CD4-positive, alpha-beta T cell treated with Interleukin-15 for 4 hours (primary cell): ENCODE measurements around the gene LCN6.
"Not testable (repeated sequence)": the region's sequence is repeated elsewhere in the genome, so short reads cannot be mapped to it uniquely, and the experiment has no call there.

ENCODE experiments used
- DNase-seq: peaks from one replicate; pipeline ENCODE4 v3.0.0-alpha.2; 2020; ENCODE audit warnings: low spot score

The LCN6 gene, protein sequence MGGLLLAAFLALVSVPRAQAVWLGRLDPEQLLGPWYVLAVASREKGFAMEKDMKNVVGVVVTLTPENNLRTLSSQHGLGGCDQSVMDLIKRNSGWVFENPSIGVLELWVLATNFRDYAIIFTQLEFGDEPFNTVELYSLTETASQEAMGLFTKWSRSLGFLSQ

GRCh38 chr9:136748201-136748600, at the start of gene LCN6:
Gene LCN6 (minus strand): TSS chr9:136748525. CDS start chr9:136748483, 42 bp downstream.
- no peak for DNase-seq

DNA sequence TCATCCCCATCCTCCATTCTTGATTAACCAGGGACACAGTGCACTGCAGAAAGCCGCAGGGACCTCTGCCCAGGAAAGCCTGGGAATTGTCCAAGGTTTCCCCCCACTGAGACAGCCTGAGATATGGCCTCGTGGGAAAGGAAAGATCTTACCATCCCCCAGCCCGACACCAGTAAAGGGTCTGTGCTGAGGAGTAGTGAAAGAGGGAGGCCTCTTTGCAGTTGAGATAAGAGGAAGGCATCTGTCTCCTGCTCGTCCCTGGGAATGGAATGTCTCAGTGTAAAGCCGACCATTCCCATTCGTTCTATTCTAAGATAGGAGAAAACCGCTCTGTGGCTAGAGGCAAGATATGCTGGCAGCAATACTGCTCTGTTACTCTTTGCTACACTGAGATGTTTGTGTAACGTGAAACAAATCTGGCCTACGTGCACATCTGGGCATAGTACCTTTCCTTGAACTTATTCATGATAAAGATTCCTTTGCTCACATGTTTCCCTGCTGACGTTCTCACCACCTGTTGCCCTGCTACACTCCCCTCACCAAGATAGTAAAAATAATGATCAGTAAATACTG, 48.5 kb upstream of the LCN6 start:
- DNase-seq = not testable (repeated sequence)

DNA sequence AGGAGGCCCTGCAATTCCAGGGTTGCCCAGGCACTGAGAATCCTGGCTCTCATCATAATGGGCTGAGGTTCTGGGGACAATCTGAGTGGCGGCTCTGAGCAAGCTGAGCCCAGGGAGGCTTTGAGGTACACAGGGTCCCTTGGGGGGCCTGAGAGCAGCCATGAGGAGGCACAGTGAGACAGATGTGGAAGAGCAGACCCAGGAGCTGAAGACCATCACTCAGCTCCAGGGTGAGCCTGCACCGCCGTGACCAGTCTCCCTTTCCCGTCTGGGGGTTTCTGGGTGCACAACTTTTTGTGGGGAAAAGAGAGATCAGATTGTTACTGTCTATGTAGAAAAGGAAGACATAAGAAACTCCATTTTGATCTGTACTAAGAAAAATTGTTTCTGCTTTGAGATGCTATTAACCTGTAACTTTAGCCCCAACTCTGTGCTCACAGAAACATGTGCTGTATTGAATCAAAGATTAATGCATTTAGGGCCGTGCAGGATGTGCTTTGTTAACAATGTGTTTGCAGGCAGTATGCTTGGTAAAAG, 48.0 kb upstream of the LCN6 start, which contains the start of gene CCDC183:
Gene CCDC183, plus strand, starts transcription at position 101 of the 537 bp plus-strand sequence. Its CDS starts 60 bp downstream, at position 161.
- no peak for DNase-seq

GRCh38 chr9:136795000-136795348, 46.6 kb upstream of the LCN6 start:
- no peak for DNase-seq

DNA sequence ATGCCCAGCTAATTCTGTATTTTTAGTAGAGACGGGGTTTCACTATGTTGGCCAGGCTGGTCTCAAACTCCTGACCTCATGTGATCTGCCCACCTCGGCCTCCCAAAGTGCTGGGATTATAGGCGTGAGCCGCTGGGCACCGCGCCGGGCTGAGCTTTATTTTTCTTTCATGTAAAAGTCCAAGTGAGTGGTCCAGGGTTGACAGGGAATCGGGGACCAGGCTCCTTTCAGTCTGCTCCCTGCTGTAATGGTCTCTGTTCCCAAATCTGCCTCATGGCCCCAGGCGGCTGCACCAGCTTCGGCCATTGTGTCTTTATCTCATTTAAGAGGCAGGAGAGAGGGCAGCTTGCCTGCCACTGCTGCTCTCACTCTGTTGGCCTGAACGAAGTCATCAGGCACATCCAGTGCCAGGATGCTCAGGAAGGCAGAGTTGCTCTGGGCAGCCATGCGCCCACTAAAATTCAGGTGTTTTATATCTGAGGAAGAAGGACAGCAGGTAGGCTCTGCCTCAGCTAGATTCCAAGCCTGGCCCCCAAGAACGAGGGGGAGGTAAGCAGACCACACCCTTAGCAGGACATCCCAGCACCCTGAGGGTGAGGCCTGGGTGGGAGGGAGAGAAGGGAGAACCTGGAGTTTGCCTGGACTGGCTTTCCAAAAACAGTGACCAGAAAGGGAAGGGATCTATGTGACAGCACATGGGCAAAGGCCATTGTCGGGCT, 46.1 kb upstream of the LCN6 start:
- DNase-seq = no peak

- DNase-seq = no peak
Observed at GRCh38 chr9:136793086-136793946, 45.0 kb upstream of the LCN6 start.

DNA sequence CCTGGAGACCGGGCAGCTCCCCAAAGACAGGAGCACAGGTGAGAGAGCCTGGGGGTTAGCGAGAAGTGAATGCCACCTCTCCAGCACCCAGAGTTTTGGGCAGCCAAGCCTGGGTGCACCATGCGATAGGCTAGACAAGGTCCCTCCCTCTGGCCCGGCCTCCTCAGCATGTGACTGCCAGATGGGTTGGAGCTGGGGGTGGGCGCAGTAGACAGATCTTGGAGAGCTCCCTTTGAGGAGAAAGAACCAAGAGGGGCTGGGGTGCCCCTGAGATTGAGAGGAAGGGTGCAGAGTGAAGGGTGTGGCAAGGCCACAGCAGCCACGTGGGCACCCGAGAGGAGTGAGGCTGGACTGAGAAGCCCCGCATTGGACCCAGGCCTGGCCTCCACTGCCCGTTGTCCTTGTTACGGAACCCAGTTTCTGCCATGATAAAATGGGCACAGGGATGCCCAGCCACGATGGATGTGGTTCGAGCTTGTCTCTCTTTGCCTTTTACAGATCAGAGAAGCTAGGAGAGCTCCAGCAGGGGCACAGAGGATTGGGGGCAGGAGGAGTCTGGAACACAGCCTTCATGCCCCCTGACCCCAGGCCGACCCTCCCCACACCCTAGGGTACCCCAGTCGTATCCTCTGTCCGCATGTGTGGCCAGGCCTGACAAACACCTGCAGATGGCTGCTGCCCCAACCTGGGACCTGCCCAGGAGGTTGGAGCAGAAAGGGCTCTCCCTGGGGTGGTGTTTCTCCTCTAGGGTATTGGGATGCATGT, 44.2 kb upstream of the LCN6 start:
- DNase-seq = no peak

DNA sequence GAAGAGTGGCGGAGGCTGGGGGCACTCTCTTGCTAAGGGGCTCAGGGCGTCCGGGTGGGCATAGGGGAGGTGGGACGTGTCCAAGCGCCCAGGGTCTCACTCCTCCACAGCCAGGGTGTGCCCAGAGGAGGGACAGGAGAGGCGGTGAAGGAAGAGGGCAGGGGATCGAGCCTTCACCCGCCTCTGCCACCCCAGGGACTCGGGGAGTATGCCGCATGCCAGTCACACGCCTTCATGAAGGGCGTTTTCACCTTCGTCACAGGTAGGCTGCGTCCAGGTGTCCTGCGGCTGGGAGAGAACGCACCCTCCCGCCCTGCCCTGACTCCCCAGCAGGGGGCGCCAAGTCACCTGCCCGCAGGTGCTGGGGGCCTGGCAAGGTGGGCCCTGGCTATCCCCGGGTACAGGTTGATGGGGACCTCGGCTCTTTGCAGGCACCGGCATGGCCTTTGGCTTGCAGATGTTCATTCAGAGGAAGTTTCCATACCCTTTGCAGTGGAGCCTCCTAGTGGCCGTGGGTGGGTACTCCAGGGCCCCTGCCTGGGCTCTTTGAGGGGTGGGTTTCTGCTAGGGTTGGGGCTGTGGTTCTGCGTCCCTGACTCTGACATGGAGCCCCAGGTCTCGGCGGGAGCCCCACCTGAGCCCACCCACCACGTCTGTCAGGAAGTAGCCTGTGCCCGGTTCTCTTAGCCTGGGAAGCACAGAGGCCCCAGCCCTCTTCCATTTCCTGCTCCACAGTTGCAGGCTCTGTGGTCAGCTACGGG, 43.4 kb upstream of the LCN6 start:
- DNase-seq = peak; percentile 64

DNA sequence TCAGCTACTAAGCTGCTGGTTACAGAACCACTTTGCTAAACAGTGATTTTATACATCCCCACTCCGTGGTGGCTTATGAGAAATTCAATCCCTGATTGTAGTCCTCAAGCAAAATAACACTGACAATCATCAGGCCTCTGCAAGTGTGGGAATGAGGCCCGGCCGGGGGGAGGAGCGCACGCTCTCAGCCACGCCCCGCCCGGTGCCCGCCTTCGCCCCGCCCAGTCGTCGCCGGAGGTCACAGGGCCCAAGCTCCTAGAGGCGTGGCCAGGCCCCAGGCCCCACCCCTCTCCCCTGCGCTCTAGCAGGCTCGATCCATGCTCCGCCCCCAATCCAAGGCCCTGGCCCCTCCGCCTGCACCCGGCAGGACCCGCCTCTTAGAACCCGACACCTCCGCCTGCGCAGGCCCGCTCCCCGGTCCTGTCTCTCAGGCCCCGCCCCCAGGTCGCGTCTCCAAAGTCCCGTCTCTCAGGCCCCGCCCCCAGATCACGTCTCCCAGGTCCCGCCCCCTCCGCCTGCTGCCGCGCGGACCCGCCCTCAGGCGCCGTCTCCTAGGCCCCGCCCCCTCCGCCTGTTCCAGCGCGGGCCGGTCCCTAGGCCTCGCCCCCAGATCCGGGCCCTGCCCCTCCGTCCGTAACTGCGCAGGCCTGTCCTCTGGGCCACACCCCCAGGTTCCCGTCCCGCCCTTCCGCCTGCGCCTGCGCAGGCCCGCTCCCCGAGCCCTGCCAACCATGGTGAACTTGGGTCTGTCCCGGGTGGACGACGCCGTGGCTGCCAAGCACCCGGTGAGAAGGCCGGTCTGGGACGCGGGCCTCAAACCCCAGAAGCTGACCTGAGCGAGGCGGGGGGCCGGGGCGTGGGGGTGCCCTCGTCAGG, 42.6 kb upstream of the LCN6 start, which contains the start of gene TMEM141:
Gene TMEM141, plus strand, starts transcription at position 705 of the 876 bp plus-strand sequence. Its CDS starts 27 bp downstream, at position 732.
- DNase-seq = peak; percentile 99

- no peak for DNase-seq
Observed at GRCh38 chr9:136789523-136789937, 41.2 kb upstream of the LCN6 start.

DNA sequence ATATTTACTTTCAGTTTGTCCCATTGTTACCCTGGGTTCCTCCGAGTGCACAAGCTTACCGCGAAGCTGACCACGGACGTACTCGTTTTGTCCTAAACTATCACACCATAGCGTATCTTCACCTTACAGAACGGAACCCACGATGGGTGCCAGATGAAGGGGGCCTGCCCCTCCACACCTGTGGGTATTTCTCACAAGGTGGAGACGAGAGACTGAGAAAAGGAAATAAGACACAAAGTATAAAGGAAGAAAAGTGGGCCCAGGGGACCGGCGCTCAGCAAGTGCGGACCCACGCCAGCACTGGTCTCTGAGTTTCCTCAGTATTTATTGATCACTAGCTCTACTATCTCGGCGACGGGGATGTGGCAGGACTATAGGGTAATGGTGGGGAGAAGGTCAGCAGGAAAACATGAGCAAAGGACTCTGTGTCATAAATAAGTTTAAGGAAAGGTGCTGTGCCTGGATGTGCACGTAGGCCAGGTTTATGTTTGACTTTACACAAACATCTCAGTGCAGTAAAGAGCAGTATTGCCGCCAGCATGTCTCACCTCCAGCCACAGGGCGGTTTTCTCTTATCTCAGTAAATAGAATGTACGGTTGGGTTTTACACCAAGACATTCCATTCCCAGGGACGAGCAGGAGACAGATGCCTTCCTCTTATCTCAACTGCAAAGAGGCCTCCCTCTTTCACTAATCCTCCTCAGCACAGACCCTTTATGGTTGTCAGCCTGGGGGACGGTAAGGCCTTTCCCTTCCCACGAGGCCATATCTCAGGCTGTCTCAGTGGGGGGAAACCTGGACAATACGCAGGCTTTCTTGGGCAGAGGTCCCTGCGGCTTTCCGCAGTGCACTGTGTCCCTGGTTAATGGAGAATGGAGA, 40.6 kb upstream of the LCN6 start:
- not testable (repeated sequence) for DNase-seq

- DNase-seq = peak; percentile 81
Observed at GRCh38 chr9:136787690-136788400, 39.5 kb upstream of the LCN6 start.

DNA sequence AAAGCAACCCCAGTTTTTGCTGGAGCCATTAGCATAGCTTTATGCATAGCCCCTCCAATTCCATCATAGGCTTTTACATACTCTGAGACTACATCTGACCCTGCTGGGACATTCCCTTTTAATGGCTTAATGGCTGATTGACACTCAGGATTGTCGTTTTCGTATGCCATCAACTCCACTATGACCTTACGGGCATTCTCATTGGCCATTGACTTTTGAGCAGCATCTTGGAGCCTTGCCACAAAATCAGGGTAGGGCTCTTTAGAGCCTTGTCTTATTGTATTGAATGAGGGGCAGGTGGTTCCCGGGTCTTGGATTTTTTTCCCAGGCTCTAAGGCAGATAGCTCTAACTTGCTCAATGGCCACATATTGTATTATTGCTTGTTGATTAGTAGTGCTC, 38.7 kb upstream of the LCN6 start:
- not testable (repeated sequence) for DNase-seq

- no peak for DNase-seq
Observed at GRCh38 chr9:136786451-136786850, 38.1 kb upstream of the LCN6 start.

DNA sequence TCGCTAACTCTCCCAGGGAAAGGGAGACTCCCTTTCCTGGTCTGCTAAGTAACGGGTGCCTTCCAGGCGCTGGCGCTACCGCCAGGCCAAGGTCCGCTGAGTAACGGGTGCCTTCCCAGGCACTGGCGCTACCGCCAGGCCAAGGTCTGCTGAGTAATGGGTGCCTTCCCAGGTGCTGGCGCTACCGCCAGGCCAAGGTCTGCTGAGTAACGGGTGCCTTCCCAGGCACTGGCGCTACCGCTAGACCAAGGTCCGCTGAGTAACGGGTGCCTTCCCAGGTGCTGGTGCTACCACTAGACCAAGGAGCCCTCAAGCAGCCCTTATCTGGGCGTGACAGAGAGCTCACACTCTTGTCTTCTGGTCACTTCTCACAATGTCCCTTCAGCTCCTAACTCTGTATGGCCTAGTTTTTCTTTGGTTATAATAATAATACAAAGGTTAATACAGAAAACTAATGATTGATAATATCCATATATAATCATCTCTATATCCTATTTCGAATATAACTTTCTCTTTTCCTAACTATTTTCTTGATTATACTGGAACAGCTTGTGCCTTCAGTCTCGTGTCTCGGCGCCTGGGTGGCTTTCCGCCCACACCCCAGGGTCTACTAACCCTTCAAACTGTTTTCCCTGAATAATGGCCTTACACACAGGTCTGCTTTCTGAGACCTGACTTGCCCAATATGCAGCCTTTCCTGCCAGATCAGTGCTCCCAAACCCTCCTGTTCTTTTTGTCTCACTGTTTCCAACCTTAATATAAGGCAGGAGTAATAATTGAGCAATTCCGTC, 37.4 kb upstream of the LCN6 start:
- not testable (repeated sequence) for DNase-seq

- peak; percentile 50 for DNase-seq
Observed at GRCh38 chr9:136784997-136785361, 36.7 kb upstream of the LCN6 start.
